GM23338 (cell line): ENCODE measurements around the gene VILL. TPM values are rescaled to one million over a fixed set of nuclear protein-coding genes. Genes with fewer than 3 reads are reported as not detected.
A peak's percentile ranks its signal among the peaks of the same experiment; 100 is the strongest.

Source experiments
- ATAC-seq: fragments of 200-7000 bp; cut with Tn5 transposase; 3 replicates; pipeline ENCODE4 v1.9.1; 2020
- DNase-seq: peaks from one replicate; pipeline ENCODE4 v3.0.0-alpha.2; 2015; ENCODE audit warnings: low spot score
- H2AFZ ChIP-seq: fragments of 200-600 bp; sonication (generic); 2 replicates; pipeline ENCODE4 v1.8.0; 2016; ENCODE audit warnings: antibody characterized with exemption, mild to moderate bottlenecking, moderate library complexity
- H3F3A ChIP-seq: fragments of 200-600 bp; sonication (generic); replicated peaks from 2 replicates; pipeline ENCODE4 v1.8.0; 2017; ENCODE audit warnings: antibody characterized with exemption, mixed run types, low read depth
- H3K27ac ChIP-seq: fragments of 200-600 bp; sonication (generic); 2 replicates; pipeline ENCODE4 v1.6.1; 2016; ENCODE audit warnings: low read depth
- H3K27me3 ChIP-seq: fragments of 200-600 bp; sonication (generic); 2 replicates; pipeline ENCODE4 v1.8.0; 2016; ENCODE audit warnings: mild to moderate bottlenecking, mixed run types, moderate library complexity; ENCODE audit not compliant: insufficient read depth
- H3K36me3 ChIP-seq: fragments of 200-600 bp; sonication (generic); 2 replicates; pipeline ENCODE4 v1.8.0; 2016; ENCODE audit warnings: mild to moderate bottlenecking; ENCODE audit not compliant: insufficient read depth
- H3K4me1 ChIP-seq: fragments of 200-600 bp; sonication (generic); 2 replicates; pipeline ENCODE4 v1.8.0; 2016; ENCODE audit warnings: mild to moderate bottlenecking, moderate library complexity; ENCODE audit not compliant: insufficient read depth
- H3K4me2 ChIP-seq: fragments of 200-600 bp; sonication (generic); 2 replicates; pipeline ENCODE4 v1.7.1; 2017; ENCODE audit warnings: mixed run types
- H3K4me3 ChIP-seq: fragments of 200-600 bp; sonication (generic); 2 replicates; pipeline ENCODE4 v1.6.1; 2016; ENCODE audit warnings: mixed run types
- H3K79me2 ChIP-seq: fragments of 200-600 bp; sonication (generic); replicated peaks from 2 replicates; pipeline ENCODE4 v1.8.0; 2017; ENCODE audit warnings: mild to moderate bottlenecking; ENCODE audit not compliant: insufficient read depth
- H3K9me2 ChIP-seq: fragments of 200-600 bp; sonication (generic); 2 replicates; pipeline ENCODE4 v1.8.0; 2017; ENCODE audit not compliant: insufficient read depth
- H4K20me1 ChIP-seq: fragments of 200-600 bp; sonication (generic); replicated peaks from 2 replicates; pipeline ENCODE4 v1.8.0; 2017; ENCODE audit warnings: mild to moderate bottlenecking; ENCODE audit not compliant: insufficient read depth
- H3K27ac Mint-ChIP-seq: 2 replicates; pipeline ENCODE4 v1.8.0; 2020; ENCODE audit warnings: inconsistent platforms, mild to moderate bottlenecking, moderate library complexity, mixed read lengths
- H3K27me3 Mint-ChIP-seq: 3 replicates; pipeline ENCODE4 v1.8.0; 2022; ENCODE audit warnings: low read depth, mild to moderate bottlenecking, moderate library complexity, mixed read lengths, inconsistent platforms; ENCODE audit not compliant: insufficient read depth, poor library complexity
- H3K36me3 Mint-ChIP-seq: 3 replicates; pipeline ENCODE4 v1.8.0; 2021; ENCODE audit warnings: low read depth, mild to moderate bottlenecking, inconsistent platforms, moderate library complexity, mixed read lengths
- H3K4me1 Mint-ChIP-seq: 3 replicates; pipeline ENCODE4 v1.8.0; 2020; ENCODE audit warnings: mild to moderate bottlenecking, inconsistent platforms, mixed read lengths
- H3K4me3 Mint-ChIP-seq: 3 replicates; pipeline ENCODE4 v1.8.0; 2021; ENCODE audit warnings: moderate library complexity, mild to moderate bottlenecking, inconsistent platforms, mixed read lengths
- H3K9me3 Mint-ChIP-seq: 3 replicates; pipeline ENCODE4 v1.8.0; 2020; ENCODE audit warnings: moderate library complexity, mild to moderate bottlenecking, inconsistent platforms, mixed read lengths
- CTCF ChIP-seq, 2 experiments: fragments of 200-600 bp in 1 of 2; sonication (generic) in 1 of 2; conservative IDR thresholded peaks; 2 replicates each; pipeline versions ENCODE4 v1.5.1 to v1.6.1; 2016 to 2017; ENCODE audit warnings: antibody characterized with exemption in 2 of 2, low read depth in 2 of 2, mild to moderate bottlenecking in 2 of 2, moderate library complexity in 1 of 2
- ETS1 ChIP-seq: IDR thresholded peaks from 2 replicates; pipeline ENCODE4 v1.6.1; 2016; ENCODE audit warnings: antibody characterized with exemption
- EZH2phosphoT487 ChIP-seq: fragments of 200-600 bp; sonication (generic); IDR thresholded peaks from one replicate; pipeline ENCODE4 v1.8.1; 2018; ENCODE audit warnings: antibody characterized with exemption; ENCODE audit not compliant: unreplicated experiment
- NANOG ChIP-seq: IDR thresholded peaks from 2 replicates; pipeline ENCODE4 v1.6.1; 2016; ENCODE audit warnings: antibody characterized with exemption, borderline replicate concordance
- POLR2AphosphoS5 ChIP-seq: IDR thresholded peaks from 2 replicates; pipeline ENCODE4 v1.6.1; 2016; ENCODE audit warnings: antibody characterized with exemption, low read depth
- STAT1 ChIP-seq: IDR thresholded peaks from one replicate; pipeline ENCODE4 v1.6.1; 2016; ENCODE audit warnings: antibody characterized with exemption; ENCODE audit not compliant: unreplicated experiment
- ZNF114 ChIP-seq: fragments of 250-450 bp; sonication (Bioruptor Pico); IDR thresholded peaks from 2 replicates; pipeline ENCODE4 v1.5.0; 2020; ENCODE audit warnings: mild to moderate bottlenecking, moderate library complexity
- ZNF331 ChIP-seq: fragments of 250-450 bp; sonication (Bioruptor Pico); IDR thresholded peaks from 2 replicates; pipeline ENCODE4 v1.5.0; 2020; ENCODE audit warnings: low read depth, mild to moderate bottlenecking, moderate library complexity
- polyA plus RNA-seq: library from polyadenylated mRNA; unstranded; fragments of >200 nt; fragmentation: Nextera tagmentation; extraction: Ambion mirVana; gene quantifications from 2 replicates; pipeline ENCODE4 v1.2.1, GENCODE V29; 2016
- total RNA-seq: library from RNA; depleted of rRNA; stranded (reverse); fragments of >200 nt; shearing (Covaris generic); gene quantifications from 2 replicates; pipeline ENCODE4 v1.2.3, GENCODE V29; 2014
- TF ChIP-seq, protein P1 (sequence below): fragments of 250-450 bp; sonication (Bioruptor Pico); IDR thresholded peaks from 2 replicates; pipeline ENCODE4 v1.5.0; 2020; ENCODE audit warnings: mild to moderate bottlenecking, moderate library complexity

The VILL gene
- total and polyA plus RNA-seq, 2 experiments from 2014 or later: 2.7 to 9.8 TPM

- H3K9me3 Mint-ChIP-seq: no peaks in the 10 kb centered on the region
- Histone ChIP-seq H3K4me3 (no peak overlapping the region), H3K4me1 (peaks cover 6% of the 10 kb centered on the region), H3F3A (no peaks in the 10 kb centered on the region), H3K27me3 (no peaks in the 10 kb centered on the region), H3K9me2 (no peaks in the 10 kb centered on the region), H3K27ac (no peak overlapping the region), H3K4me2 (no peak overlapping the region), H3K36me3 (no peaks in the 10 kb centered on the region), H3K79me2 (no peaks in the 10 kb centered on the region; the same call in 1 of the 2 replicates), H4K20me1 (no peaks in the 10 kb centered on the region), H2AFZ (no peak overlapping the region)
- no peak overlapping the region for H3K4me3 Mint-ChIP-seq
- peaks cover 3% of the 10 kb centered on the region for H3K27me3 Mint-ChIP-seq
- H3K27ac Mint-ChIP-seq: 0 out of 2 replicates have a peak overlapping the region, but pooled peaks have one; percentile 17
- TF ChIP-seq NANOG: no peak
- TF ChIP-seq EZH2phosphoT487: no peak
- TF ChIP-seq CTCF (conservative IDR thresholded peaks at IDR 0.05; ENCODE audit: low read depth in 2 of 2): no peak
- no peak for TF ChIP-seq ZNF331 (CRISPR knock-in tag)
- TF ChIP-seq, protein P1, sequence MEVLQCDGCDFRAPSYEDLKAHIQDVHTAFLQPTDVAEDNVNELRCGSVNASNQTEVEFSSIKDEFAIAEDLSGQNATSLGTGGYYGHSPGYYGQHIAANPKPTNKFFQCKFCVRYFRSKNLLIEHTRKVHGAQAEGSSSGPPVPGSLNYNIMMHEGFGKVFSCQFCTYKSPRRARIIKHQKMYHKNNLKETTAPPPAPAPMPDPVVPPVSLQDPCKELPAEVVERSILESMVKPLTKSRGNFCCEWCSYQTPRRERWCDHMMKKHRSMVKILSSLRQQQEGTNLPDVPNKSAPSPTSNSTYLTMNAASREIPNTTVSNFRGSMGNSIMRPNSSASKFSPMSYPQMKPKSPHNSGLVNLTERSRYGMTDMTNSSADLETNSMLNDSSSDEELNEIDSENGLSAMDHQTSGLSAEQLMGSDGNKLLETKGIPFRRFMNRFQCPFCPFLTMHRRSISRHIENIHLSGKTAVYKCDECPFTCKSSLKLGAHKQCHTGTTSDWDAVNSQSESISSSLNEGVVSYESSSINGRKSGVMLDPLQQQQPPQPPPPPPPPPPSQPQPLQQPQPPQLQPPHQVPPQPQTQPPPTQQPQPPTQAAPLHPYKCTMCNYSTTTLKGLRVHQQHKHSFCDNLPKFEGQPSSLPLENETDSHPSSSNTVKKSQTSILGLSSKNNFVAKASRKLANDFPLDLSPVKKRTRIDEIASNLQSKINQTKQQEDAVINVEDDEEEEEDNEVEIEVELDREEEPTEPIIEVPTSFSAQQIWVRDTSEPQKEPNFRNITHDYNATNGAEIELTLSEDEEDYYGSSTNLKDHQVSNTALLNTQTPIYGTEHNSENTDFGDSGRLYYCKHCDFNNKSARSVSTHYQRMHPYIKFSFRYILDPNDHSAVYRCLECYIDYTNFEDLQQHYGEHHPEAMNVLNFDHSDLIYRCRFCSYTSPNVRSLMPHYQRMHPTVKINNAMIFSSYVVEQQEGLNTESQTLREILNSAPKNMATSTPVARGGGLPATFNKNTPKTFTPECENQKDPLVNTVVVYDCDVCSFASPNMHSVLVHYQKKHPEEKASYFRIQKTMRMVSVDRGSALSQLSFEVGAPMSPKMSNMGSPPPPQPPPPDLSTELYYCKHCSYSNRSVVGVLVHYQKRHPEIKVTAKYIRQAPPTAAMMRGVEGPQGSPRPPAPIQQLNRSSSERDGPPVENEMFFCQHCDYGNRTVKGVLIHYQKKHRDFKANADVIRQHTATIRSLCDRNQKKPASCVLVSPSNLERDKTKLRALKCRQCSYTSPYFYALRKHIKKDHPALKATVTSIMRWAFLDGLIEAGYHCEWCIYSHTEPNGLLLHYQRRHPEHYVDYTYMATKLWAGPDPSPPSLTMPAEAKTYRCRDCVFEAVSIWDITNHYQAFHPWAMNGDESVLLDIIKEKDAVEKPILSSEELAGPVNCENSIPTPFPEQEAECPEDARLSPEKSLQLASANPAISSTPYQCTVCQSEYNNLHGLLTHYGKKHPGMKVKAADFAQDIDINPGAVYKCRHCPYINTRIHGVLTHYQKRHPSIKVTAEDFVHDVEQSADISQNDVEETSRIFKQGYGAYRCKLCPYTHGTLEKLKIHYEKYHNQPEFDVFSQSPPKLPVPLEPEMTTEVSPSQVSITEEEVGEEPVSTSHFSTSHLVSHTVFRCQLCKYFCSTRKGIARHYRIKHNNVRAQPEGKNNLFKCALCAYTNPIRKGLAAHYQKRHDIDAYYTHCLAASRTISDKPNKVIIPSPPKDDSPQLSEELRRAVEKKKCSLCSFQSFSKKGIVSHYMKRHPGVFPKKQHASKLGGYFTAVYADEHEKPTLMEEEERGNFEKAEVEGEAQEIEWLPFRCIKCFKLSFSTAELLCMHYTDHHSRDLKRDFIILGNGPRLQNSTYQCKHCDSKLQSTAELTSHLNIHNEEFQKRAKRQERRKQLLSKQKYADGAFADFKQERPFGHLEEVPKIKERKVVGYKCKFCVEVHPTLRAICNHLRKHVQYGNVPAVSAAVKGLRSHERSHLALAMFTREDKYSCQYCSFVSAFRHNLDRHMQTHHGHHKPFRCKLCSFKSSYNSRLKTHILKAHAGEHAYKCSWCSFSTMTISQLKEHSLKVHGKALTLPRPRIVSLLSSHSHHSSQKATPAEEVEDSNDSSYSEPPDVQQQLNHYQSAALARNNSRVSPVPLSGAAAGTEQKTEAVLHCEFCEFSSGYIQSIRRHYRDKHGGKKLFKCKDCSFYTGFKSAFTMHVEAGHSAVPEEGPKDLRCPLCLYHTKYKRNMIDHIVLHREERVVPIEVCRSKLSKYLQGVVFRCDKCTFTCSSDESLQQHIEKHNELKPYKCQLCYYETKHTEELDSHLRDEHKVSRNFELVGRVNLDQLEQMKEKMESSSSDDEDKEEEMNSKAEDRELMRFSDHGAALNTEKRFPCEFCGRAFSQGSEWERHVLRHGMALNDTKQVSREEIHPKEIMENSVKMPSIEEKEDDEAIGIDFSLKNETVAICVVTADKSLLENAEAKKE (CRISPR knock-in tag): no peak
- no peak for TF ChIP-seq POLR2AphosphoS5
- TF ChIP-seq ZNF114: no peak
- TF ChIP-seq STAT1: no peak
- no peak for TF ChIP-seq ETS1
- H3K36me3 Mint-ChIP-seq: peaks cover 6% of the 10 kb centered on the region; the same call in 1 of the 3 replicates
- peaks cover 20% of the 10 kb centered on the region for H3K4me1 Mint-ChIP-seq
- ATAC-seq: peak; percentile 59
- no peak for DNase-seq
Measured at GRCh38 chr3:37945807-37946530, 44.6 kb upstream of the VILL start.
